ENCODE results near the gene ITPKC.

ITPKC gene

DNA sequence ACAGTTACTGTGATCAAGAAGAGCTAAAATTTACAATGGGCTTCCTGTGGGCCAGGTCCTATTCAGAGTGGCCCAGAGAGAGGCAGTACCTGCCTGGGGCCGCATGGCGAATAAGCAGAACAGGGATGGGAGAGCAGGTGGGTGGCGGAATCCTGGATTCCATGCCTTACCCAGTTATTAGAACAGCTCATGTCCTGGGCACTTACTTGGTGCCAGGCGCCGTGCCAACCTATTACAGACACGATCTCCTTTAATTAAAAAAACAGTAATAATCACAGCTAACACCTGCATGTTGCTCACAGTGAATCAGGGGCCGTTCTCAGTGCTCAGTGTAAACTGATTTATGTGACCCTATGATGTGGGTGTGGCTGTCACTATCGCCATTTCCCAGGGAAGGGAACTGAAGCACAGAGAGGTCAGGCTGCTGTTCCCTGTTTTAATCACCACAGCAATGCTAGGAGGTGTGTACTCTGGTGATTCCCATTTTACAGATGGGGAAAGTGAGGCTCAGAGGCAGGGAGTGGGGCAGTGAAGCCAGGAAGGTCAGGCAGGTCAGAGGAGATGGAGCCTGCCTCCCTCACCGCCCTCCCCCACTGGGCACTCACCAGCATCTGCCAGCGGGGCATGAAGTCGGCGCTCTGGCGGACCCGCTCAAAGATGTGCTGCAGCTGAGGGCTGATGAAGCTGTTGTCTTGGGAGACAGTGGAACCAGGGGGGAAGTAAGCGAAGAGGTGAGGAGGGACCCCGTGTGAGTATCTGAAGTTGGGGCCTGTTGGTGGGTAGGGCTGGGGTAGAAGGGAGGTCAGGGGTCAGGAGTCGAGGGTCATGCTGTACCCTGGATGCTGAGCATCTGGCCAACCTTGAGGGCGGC, 12.2 kb upstream of the ITPKC start:
- H3K4me3 ChIP-seq (ENCODE audit: low read depth, low read length), result no peak overlapping the region
- TF ChIP-seq, protein P1, sequence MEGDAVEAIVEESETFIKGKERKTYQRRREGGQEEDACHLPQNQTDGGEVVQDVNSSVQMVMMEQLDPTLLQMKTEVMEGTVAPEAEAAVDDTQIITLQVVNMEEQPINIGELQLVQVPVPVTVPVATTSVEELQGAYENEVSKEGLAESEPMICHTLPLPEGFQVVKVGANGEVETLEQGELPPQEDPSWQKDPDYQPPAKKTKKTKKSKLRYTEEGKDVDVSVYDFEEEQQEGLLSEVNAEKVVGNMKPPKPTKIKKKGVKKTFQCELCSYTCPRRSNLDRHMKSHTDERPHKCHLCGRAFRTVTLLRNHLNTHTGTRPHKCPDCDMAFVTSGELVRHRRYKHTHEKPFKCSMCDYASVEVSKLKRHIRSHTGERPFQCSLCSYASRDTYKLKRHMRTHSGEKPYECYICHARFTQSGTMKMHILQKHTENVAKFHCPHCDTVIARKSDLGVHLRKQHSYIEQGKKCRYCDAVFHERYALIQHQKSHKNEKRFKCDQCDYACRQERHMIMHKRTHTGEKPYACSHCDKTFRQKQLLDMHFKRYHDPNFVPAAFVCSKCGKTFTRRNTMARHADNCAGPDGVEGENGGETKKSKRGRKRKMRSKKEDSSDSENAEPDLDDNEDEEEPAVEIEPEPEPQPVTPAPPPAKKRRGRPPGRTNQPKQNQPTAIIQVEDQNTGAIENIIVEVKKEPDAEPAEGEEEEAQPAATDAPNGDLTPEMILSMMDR (IDR thresholded peaks at IDR 0.05; ENCODE audit: low read depth, low read length), result no peak

DNA sequence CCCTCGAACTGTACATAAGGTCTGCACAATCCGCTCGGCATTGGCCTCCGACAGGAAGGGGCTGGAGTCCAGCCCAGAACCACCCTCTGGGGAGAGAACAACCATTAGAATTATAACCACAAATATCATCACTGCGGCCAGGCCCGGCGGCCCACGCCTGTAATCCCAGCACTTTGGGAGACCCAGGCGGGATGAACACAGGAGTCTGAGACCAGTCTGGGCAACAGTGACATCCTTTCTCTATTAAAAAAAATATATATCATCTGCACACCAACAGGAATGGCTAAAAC, 11.6 kb upstream of the ITPKC start:
- no peak overlapping the region for H3K4me3 ChIP-seq (ENCODE audit: low read depth, low read length)
- TF ChIP-seq, protein P1 (IDR thresholded peaks at IDR 0.05; ENCODE audit: low read depth, low read length), result no peak

DNA sequence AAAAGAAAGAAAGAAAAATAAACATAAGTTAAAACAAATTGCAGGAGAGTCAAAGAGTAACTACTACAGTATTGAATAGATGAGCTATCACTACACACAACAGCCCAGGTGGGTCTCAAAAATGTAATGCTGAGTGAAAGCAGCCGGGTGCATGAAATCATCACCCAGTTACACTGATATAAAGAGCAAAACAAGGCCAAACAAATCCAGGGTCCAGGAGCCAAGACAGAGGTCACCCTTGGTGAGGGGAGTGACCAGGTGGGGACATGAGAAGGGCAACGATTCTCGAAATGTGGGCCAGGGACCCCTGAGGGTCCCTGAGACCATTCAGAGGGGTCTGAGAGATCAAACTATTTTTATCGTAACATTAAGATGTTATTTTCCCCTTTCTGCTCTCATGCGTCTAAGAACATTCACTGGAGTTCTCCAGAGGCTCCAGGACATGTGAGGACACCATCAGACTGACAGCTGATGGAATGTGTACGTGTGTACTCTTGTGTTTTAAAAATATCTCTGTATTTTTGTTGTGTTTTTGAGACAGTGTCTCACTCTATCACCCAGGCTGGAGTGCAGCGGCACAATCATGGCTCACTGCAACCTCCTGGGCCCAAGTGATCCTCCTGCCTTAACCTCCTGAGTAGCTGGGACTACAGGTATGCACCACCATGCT, 10.8 kb upstream of the ITPKC start:
- H3K4me3 ChIP-seq (ENCODE audit: low read depth, low read length), result no peak overlapping the region
- TF ChIP-seq, protein P1 (IDR thresholded peaks at IDR 0.05; ENCODE audit: low read depth, low read length), result no peak

DNA sequence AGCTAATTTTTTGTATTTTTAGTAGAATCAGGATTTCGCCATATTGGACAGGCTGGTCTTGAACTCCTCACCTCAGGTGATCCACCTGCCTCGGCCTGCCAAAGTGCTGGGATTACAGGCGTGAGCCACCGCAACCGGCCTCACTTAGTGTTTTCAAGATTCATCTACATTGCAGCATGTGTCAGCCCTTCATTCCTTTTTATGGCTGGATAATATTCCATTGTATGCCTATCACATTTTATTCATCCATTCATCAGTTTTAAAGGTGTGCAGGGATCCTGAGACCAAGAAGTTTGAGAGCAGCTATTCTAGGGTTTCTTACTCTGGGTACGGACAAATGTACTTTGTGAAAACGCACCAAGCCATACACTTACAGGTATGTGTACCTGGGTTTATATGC, 9.3 kb upstream of the ITPKC start:
- H3K4me3 ChIP-seq (ENCODE audit: low read depth, low read length), result no peak overlapping the region
- TF ChIP-seq, protein P1 (IDR thresholded peaks at IDR 0.05; ENCODE audit: low read depth, low read length), result no peak

DNA sequence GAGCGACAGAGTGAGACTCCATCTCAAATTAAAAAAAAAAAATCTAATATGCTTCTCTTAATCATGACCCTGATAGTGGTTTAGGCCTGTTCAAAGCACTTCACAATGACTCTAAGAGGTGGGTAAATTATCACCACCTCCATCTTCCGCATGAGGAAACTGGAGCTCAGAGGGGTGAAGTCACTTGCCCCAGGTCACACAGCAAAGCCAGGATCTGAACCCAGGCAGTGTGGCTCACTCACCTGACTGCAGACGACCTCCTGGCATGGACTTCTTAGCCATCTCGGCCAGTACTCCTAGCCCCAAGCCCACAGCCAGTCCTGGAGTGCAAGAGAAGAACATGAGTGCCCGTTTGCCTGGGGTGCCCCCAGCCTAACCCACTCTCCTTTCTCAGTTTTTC, 7.1 kb upstream of the ITPKC start:
- no peak overlapping the region for H3K4me3 ChIP-seq (ENCODE audit: low read depth, low read length)
- TF ChIP-seq, protein P1 (IDR thresholded peaks at IDR 0.05; ENCODE audit: low read depth, low read length), result no peak

DNA sequence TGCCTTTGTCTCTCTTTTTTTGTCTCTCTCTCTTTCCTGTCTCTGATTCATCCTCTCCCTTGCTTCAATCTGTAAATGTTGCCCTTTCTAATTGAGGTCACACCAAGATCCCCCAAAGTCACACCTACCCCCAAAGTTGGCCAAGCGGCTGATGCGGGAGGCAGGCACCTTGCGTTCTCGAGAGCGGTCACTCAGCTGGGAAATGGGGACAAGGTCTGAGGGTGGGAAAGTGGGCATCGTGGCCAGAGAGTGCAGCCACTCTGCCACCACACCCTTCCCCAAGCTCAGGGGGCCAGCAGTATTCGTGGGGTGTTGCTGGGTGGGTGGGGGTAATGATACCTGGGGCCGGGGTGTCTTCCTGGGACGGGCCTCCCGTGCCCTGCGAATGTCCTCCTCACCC, 3.0 kb upstream of the ITPKC start:
- peak overlapping the region; percentile 64 for H3K4me3 ChIP-seq (ENCODE audit: low read depth, low read length)
- TF ChIP-seq, protein P1 (IDR thresholded peaks at IDR 0.05; ENCODE audit: low read depth, low read length), result no peak
